ENCODE measurements around the gene B4GALT5.
"Not testable (repeated sequence)": the region's sequence is repeated elsewhere in the genome, so short reads cannot be mapped to it uniquely, and the experiment has no call there.

Gene B4GALT5

GRCh38 chr20:49675368-49676151 is 38.1 kb downstream of the B4GALT5 start:
- no peak overlapping the region for H3K4me3 ChIP-seq (ENCODE audit: low read depth, low read length)
- TF ChIP-seq CTCF (IDR thresholded peaks at IDR 0.05; ENCODE audit: low read depth, low read length): no peak
- no peak for DNase-seq (ENCODE audit: low read depth, low spot score)
- in situ Hi-C loops (cut with HindIII; ENCODE audit: low sequenced_read_pairs): no loop called here

- TF ChIP-seq CTCF (IDR thresholded peaks at IDR 0.05; ENCODE audit: low read depth, low read length): no peak
- DNase-seq (ENCODE audit: low read depth, low spot score): peak; percentile 66
- in situ Hi-C loops (cut with HindIII; ENCODE audit: low sequenced_read_pairs): no loop called here
- no peak overlapping the region for H3K4me3 ChIP-seq (ENCODE audit: low read depth, low read length)
These were observed 39.0 kb downstream of the B4GALT5 start for GRCh38 chr20:49674383-49675352.

- no peak for DNase-seq (ENCODE audit: low read depth, low spot score)
- H3K4me3 ChIP-seq (ENCODE audit: low read depth, low read length): no peak overlapping the region
- in situ Hi-C loops (cut with HindIII; ENCODE audit: low sequenced_read_pairs): no loop called here
- TF ChIP-seq CTCF (IDR thresholded peaks at IDR 0.05; ENCODE audit: low read depth, low read length): no peak
These were observed 41.5 kb downstream of the B4GALT5 start for GRCh38 chr20:49672096-49672664.

GRCh38 chr20:49671433-49671832 is 42.2 kb downstream of the B4GALT5 start:
- TF ChIP-seq CTCF (IDR thresholded peaks at IDR 0.05; ENCODE audit: low read depth, low read length): no peak
- H3K4me3 ChIP-seq (ENCODE audit: low read depth, low read length): no peak overlapping the region
- in situ Hi-C loops (cut with HindIII; ENCODE audit: low sequenced_read_pairs): no loop called here
- no peak for DNase-seq (ENCODE audit: low read depth, low spot score)

GRCh38 chr20:49669601-49670189 is 44.0 kb downstream of the B4GALT5 start:
- DNase-seq (ENCODE audit: low read depth, low spot score): no peak
- no peak for TF ChIP-seq CTCF (IDR thresholded peaks at IDR 0.05; ENCODE audit: low read depth, low read length)
- H3K4me3 ChIP-seq (ENCODE audit: low read depth, low read length): no peak overlapping the region
- in situ Hi-C loops (cut with HindIII; ENCODE audit: low sequenced_read_pairs): no loop called here

GRCh38 chr20:49668878-49669195 is 44.8 kb downstream of the B4GALT5 start:
- H3K4me3 ChIP-seq (ENCODE audit: low read depth, low read length); DNase-seq (ENCODE audit: low read depth, low spot score); in situ Hi-C loops (cut with HindIII; ENCODE audit: low sequenced_read_pairs): not testable (repeated sequence)
